ENCODE measurements around the gene LDAH. TPM values are rescaled to one million over a fixed set of nuclear protein-coding genes. Genes with fewer than 3 reads are reported as not detected.
A peak's percentile ranks its signal among the peaks of the same experiment; 100 is the strongest.
"Not testable (repeated sequence)": the region's sequence is repeated elsewhere in the genome, so short reads cannot be mapped to it uniquely, and the experiment has no call there.

LDAH gene
- total RNA-seq, 2 donors from 2014 or later, result 15.9 to 34.3 TPM

- Mint-ChIP-seq H3K27ac (no peak overlapping the region), H3K9me3 (peaks cover 0 to 3% of the 10 kb centered on the region in 2 donors), H3K36me3 (peaks cover 16 to 17% of the 10 kb centered on the region in 2 donors)
- DNase-seq (ENCODE audit: low spot score in 2 of 2) (no peak), ATAC-seq (no peak)
Observed at GRCh38 chr2:20745924-20746555, 76.9 kb downstream of the LDAH start.

GRCh38 chr2:20744366-20745335, 78.2 kb downstream of the LDAH start:
- DNase-seq (ENCODE audit: low spot score in 2 of 2) (no peak), ATAC-seq (no peak)
- Mint-ChIP-seq H3K36me3 (peaks cover 16 to 17% of the 10 kb centered on the region in 2 donors), H3K9me3 (peaks cover 0 to 3% of the 10 kb centered on the region in 2 donors), H3K27ac (no peak overlapping the region)

- DNase-seq (ENCODE audit: low spot score in 2 of 2) (no peak), ATAC-seq (no peak)
- H3K9me3 Mint-ChIP-seq, result peaks cover 0 to 6% of the 10 kb centered on the region in 2 donors
- H3K27ac Mint-ChIP-seq, result no peak overlapping the region
- H3K36me3 Mint-ChIP-seq, result peaks cover 38 to 39% of the 10 kb centered on the region in 2 donors
Observed at GRCh38 chr2:20738772-20739171, 84.1 kb downstream of the LDAH start.

- H3K27ac Mint-ChIP-seq, result no peak overlapping the region
- ATAC-seq (no peak), DNase-seq (ENCODE audit: low spot score in 2 of 2) (no peak)
- H3K9me3 Mint-ChIP-seq, result peaks cover 0 to 5% of the 10 kb centered on the region in 2 donors
- peaks cover 30 to 35% of the 10 kb centered on the region in 2 donors for H3K36me3 Mint-ChIP-seq
Observed at GRCh38 chr2:20737505-20737904, 85.4 kb downstream of the LDAH start.

GRCh38 chr2:20728114-20728758, 94.7 kb downstream of the LDAH start:
- Mint-ChIP-seq H3K27ac (peak overlapping the region in 1 of 2 donors; percentile 10), H3K9me3 (no peaks in the 10 kb centered on the region)

GRCh38 chr2:20726913-20727312, 96.0 kb downstream of the LDAH start:
- Mint-ChIP-seq H3K36me3 (peaks cover 7 to 18% of the 10 kb centered on the region in 2 donors), H3K27ac (no peak overlapping the region), H3K9me3 (no peaks in the 10 kb centered on the region)
- DNase-seq (ENCODE audit: low spot score in 2 of 2), result no peak
- ATAC-seq, result no peak

More at GRCh38 chr2:20728114-20728758, 94.7 kb downstream of the LDAH start:
- H3K36me3 Mint-ChIP-seq, result peaks cover 0 to 16% of the 10 kb centered on the region in 2 donors
- ATAC-seq (no peak), DNase-seq (ENCODE audit: low spot score in 2 of 2) (no peak)

GRCh38 chr2:20725782-20726181, 97.1 kb downstream of the LDAH start:
- Mint-ChIP-seq H3K27ac (no peak overlapping the region), H3K9me3 (no peaks in the 10 kb centered on the region), H3K36me3 (peaks cover 18 to 28% of the 10 kb centered on the region in 2 donors)
- ATAC-seq, result no peak
- no peak for DNase-seq (ENCODE audit: low spot score in 2 of 2)

GRCh38 chr2:20724500-20725053, 98.3 kb downstream of the LDAH start:
- ATAC-seq, result peak in 1 of 2 donors; percentile 22
- no peak for DNase-seq (ENCODE audit: low spot score in 2 of 2)
- no peak overlapping the region for H3K27ac Mint-ChIP-seq
- H3K36me3 Mint-ChIP-seq, result peaks cover 28 to 35% of the 10 kb centered on the region in 2 donors
- H3K9me3 Mint-ChIP-seq, result peaks cover 5% of the 10 kb centered on the region in 2 donors

GRCh38 chr2:20723543-20723942, 99.4 kb downstream of the LDAH start:
- H3K36me3 Mint-ChIP-seq, result peaks cover 37 to 40% of the 10 kb centered on the region in 2 donors
- DNase-seq (ENCODE audit: low spot score in 2 of 2), result no peak
- H3K27ac Mint-ChIP-seq, result no peak overlapping the region
- peaks cover 5 to 9% of the 10 kb centered on the region in 2 donors for H3K9me3 Mint-ChIP-seq
- ATAC-seq, result no peak

- Mint-ChIP-seq H3K9me3 (peaks cover 5 to 15% of the 10 kb centered on the region in 2 donors), H3K36me3 (peaks cover 42 to 45% of the 10 kb centered on the region in 2 donors), H3K27ac (no peak overlapping the region)
- ATAC-seq (no peak), DNase-seq (ENCODE audit: low spot score in 2 of 2) (no peak)
Observed at GRCh38 chr2:20722592-20723240, 100.2 kb downstream of the LDAH start.

GRCh38 chr2:20717641-20718040, 105.3 kb downstream of the LDAH start:
- Mint-ChIP-seq H3K9me3 (peaks cover 5 to 27% of the 10 kb centered on the region in 2 donors), H3K36me3 (peaks cover 54 to 80% of the 10 kb centered on the region in 2 donors), H3K27ac (no peak overlapping the region)
- DNase-seq (ENCODE audit: low spot score in 2 of 2), result no peak
- ATAC-seq, result no peak

GRCh38 chr2:20716164-20716563, 106.7 kb downstream of the LDAH start:
- DNase-seq (ENCODE audit: low spot score in 2 of 2); H3K27ac Mint-ChIP-seq; ATAC-seq: not testable (repeated sequence)
- Mint-ChIP-seq H3K36me3 (peaks cover 49 to 74% of the 10 kb centered on the region in 2 donors), H3K9me3 (peaks cover 5 to 31% of the 10 kb centered on the region in 2 donors)

GRCh38 chr2:20714412-20714811, 108.5 kb downstream of the LDAH start:
- peaks cover 0 to 24% of the 10 kb centered on the region in 2 donors for H3K9me3 Mint-ChIP-seq
- not testable (repeated sequence) for DNase-seq (ENCODE audit: low spot score in 2 of 2); ATAC-seq
- peaks cover 34 to 65% of the 10 kb centered on the region in 2 donors for H3K36me3 Mint-ChIP-seq
- peak overlapping the region in 1 of 2 donors; percentile 48 for H3K27ac Mint-ChIP-seq

GRCh38 chr2:20713585-20713984, 109.3 kb downstream of the LDAH start:
- peaks cover 31 to 57% of the 10 kb centered on the region in 2 donors for H3K36me3 Mint-ChIP-seq
- ATAC-seq; DNase-seq (ENCODE audit: low spot score in 2 of 2); H3K27ac Mint-ChIP-seq: not testable (repeated sequence)
- peaks cover 0 to 22% of the 10 kb centered on the region in 2 donors for H3K9me3 Mint-ChIP-seq

GRCh38 chr2:20711641-20712040, 111.3 kb downstream of the LDAH start:
- peaks cover 0 to 14% of the 10 kb centered on the region in 2 donors for H3K9me3 Mint-ChIP-seq
- peak overlapping the region in 1 of 2 donors; percentile 4 for H3K27ac Mint-ChIP-seq
- ATAC-seq; DNase-seq (ENCODE audit: low spot score in 2 of 2): not testable (repeated sequence)
- peaks cover 24 to 43% of the 10 kb centered on the region in 2 donors for H3K36me3 Mint-ChIP-seq

GRCh38 chr2:20707601-20708000, 115.3 kb downstream of the LDAH start:
- peaks cover 0 to 3% of the 10 kb centered on the region in 2 donors for H3K9me3 Mint-ChIP-seq
- peaks cover 5 to 14% of the 10 kb centered on the region in 2 donors for H3K36me3 Mint-ChIP-seq
- DNase-seq (ENCODE audit: low spot score in 2 of 2) (no peak), ATAC-seq (no peak)
- peak overlapping the region in 1 of 2 donors; percentile 72 for H3K27ac Mint-ChIP-seq
